GM18907 (cell line): ENCODE results near the gene ZNF575.

ENCODE experiments used
- ATAC-seq: cut with Tn5 transposase; IDR thresholded peaks from one replicate; pipeline ENCODE4 v1.9.1; 2021; ENCODE audit warnings: mild to moderate bottlenecking, moderate library complexity; ENCODE audit not compliant: unreplicated experiment

Gene ZNF575

GRCh38 chr19:43570174-43570791 is 37.3 kb downstream of the ZNF575 start:
- ATAC-seq: no peak

GRCh38 chr19:43572171-43572588 is 39.2 kb downstream of the ZNF575 start:
- ATAC-seq: no peak

- no peak for ATAC-seq
Observed at GRCh38 chr19:43574424-43575155, 41.6 kb downstream of the ZNF575 start.

GRCh38 chr19:43575156-43575950 is 42.4 kb downstream of the ZNF575 start, which contains the start of the genes PINLYP and XRCC1:
TSS of gene PINLYP (plus strand) at chr19:43575801. CDS start at chr19:43577192, 1,391 bp downstream.
TSS of gene XRCC1 (minus strand) at chr19:43575527. CDS start at chr19:43575458, 69 bp downstream.
- peak; percentile 95 for ATAC-seq

GRCh38 chr19:43575955-43576878 is 43.2 kb downstream of the ZNF575 start:
- no peak for ATAC-seq

GRCh38 chr19:43578787-43579186 is 45.8 kb downstream of the ZNF575 start:
- ATAC-seq: no peak

- ATAC-seq: no peak
Observed at GRCh38 chr19:43581467-43581866, 48.5 kb downstream of the ZNF575 start.

- no peak for ATAC-seq
Observed at GRCh38 chr19:43582495-43582894, 49.5 kb downstream of the ZNF575 start.

- ATAC-seq: peak; percentile 60
Observed at GRCh38 chr19:43584484-43584883, 51.5 kb downstream of the ZNF575 start.
